Endothelial cell (in vitro differentiated cells): ENCODE results near the gene RABIF. TPM values are rescaled to one million over a fixed set of nuclear protein-coding genes. Genes with fewer than 3 reads are reported as not detected.
"Not testable (repeated sequence)": the region's sequence is repeated elsewhere in the genome, so short reads cannot be mapped to it uniquely, and the experiment has no call there.

ENCODE experiments used
- DNase-seq: peaks from one replicate; pipeline ENCODE4 v3.0.0; 2021; ENCODE audit warnings: low spot score
- H3K27ac Mint-ChIP-seq: one replicate; pipeline ENCODE4 v1.8.0; 2021; ENCODE audit warnings: mixed read lengths, inconsistent platforms; ENCODE audit not compliant: unreplicated experiment
- H3K27me3 Mint-ChIP-seq: one replicate; pipeline ENCODE4 v1.8.0; 2021; ENCODE audit warnings: mild to moderate bottlenecking, moderate library complexity, mixed read lengths, inconsistent platforms; ENCODE audit not compliant: unreplicated experiment
- H3K36me3 Mint-ChIP-seq: one replicate; pipeline ENCODE4 v1.8.0; 2021; ENCODE audit warnings: mild to moderate bottlenecking, low read depth, mixed read lengths, inconsistent platforms; ENCODE audit not compliant: unreplicated experiment
- H3K4me1 Mint-ChIP-seq: one replicate; pipeline ENCODE4 v1.8.0; 2021; ENCODE audit warnings: mild to moderate bottlenecking, mixed read lengths, inconsistent platforms; ENCODE audit not compliant: unreplicated experiment
- H3K4me3 Mint-ChIP-seq: one replicate; pipeline ENCODE4 v1.8.0; 2021; ENCODE audit warnings: mild to moderate bottlenecking, mixed read lengths, inconsistent platforms; ENCODE audit not compliant: unreplicated experiment
- H3K9me3 Mint-ChIP-seq: one replicate; pipeline ENCODE4 v1.8.0; 2021; ENCODE audit warnings: mixed read lengths, inconsistent platforms; ENCODE audit not compliant: unreplicated experiment
- total RNA-seq: library from RNA; stranded (reverse); fragmentation: NEBNext Ultra II Directional; extraction: Animal tissue kit (Norgen Biotek cat#: 25700); gene quantifications from one replicate; pipeline ENCODE4 v1.2.1, GENCODE V29; 2021; ENCODE audit not compliant: unreplicated experiment
- TF ChIP-seq, protein P1 (sequence below): fragments of 200-600 bp; sonication (generic); IDR thresholded peaks from one replicate; pipeline ENCODE4 v1.5.0; 2021; ENCODE audit warnings: antibody characterized with exemption; ENCODE audit not compliant: unreplicated experiment

The RABIF gene
- total RNA-seq, 1 donor from 2014 or later: 13.5 TPM

GRCh38 chr1:202834771-202835547 lies 54.0 kb downstream of the RABIF start:
- Mint-ChIP-seq H3K4me3 (no peak overlapping the region), H3K36me3 (no peaks in the 10 kb centered on the region), H3K9me3 (no peaks in the 10 kb centered on the region), H3K27ac (no peak overlapping the region), H3K4me1 (peaks cover 20% of the 10 kb centered on the region), H3K27me3 (no peaks in the 10 kb centered on the region)
- TF ChIP-seq, protein P1, sequence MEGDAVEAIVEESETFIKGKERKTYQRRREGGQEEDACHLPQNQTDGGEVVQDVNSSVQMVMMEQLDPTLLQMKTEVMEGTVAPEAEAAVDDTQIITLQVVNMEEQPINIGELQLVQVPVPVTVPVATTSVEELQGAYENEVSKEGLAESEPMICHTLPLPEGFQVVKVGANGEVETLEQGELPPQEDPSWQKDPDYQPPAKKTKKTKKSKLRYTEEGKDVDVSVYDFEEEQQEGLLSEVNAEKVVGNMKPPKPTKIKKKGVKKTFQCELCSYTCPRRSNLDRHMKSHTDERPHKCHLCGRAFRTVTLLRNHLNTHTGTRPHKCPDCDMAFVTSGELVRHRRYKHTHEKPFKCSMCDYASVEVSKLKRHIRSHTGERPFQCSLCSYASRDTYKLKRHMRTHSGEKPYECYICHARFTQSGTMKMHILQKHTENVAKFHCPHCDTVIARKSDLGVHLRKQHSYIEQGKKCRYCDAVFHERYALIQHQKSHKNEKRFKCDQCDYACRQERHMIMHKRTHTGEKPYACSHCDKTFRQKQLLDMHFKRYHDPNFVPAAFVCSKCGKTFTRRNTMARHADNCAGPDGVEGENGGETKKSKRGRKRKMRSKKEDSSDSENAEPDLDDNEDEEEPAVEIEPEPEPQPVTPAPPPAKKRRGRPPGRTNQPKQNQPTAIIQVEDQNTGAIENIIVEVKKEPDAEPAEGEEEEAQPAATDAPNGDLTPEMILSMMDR: no peak
- no peak for DNase-seq

DNA sequence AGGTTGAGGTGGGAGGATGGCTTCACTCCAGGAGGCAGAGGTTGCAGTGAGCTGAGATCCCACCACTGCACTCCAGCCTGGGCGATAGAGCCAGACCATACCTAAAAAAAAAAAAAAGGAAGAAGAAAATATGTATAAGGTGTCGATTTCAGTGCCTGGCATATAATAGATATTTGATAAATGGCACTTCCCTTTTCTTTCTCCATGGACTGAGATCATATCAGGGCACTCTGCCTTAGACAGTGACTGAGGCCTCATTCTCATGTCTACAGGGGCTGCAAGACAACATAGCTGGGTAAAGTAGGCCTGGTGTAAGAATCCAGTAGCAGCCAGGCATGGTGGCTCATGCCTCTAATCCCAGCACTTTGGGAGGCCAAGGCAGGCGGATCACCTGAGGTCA lies 57.0 kb downstream of the RABIF start:
- no peak overlapping the region for H3K27ac Mint-ChIP-seq
- TF ChIP-seq, protein P1: no peak
- DNase-seq: no peak
- H3K27me3 Mint-ChIP-seq: no peaks in the 10 kb centered on the region
- H3K4me3 Mint-ChIP-seq: no peak overlapping the region
- peaks cover 20% of the 10 kb centered on the region for H3K4me1 Mint-ChIP-seq
- H3K36me3 Mint-ChIP-seq: no peaks in the 10 kb centered on the region
- H3K9me3 Mint-ChIP-seq: no peaks in the 10 kb centered on the region

- not testable (repeated sequence) for H3K27ac Mint-ChIP-seq, DNase-seq, H3K4me1 Mint-ChIP-seq, H3K9me3 Mint-ChIP-seq, H3K27me3 Mint-ChIP-seq, H3K4me3 Mint-ChIP-seq, H3K36me3 Mint-ChIP-seq
Measured at GRCh38 chr1:202829223-202829622, 59.7 kb downstream of the RABIF start.

Other genes starting within 250 kb of the RABIF start
- 0.33 TPM for gene SYT2, start 178.7 kb downstream of the RABIF start, total RNA-seq
- 195 TPM for gene KDM5B, start 80.7 kb downstream of the RABIF start, total RNA-seq
- 2.0 TPM for gene PCAT6, start 78.2 kb downstream of the RABIF start, total RNA-seq
- 31.5 TPM for gene KLHL12, start 38.1 kb upstream of the RABIF start, total RNA-seq
- 52.9 TPM for gene ADIPOR1, start 69.2 kb upstream of the RABIF start, total RNA-seq
- gene CYB5R1, start 78.1 kb upstream of the RABIF start, total RNA-seq: 56.5 TPM
- 65.5 TPM for gene TMEM183A, start 118.2 kb upstream of the RABIF start, total RNA-seq
- 4.0 TPM for gene PPFIA4, start 137.3 kb upstream of the RABIF start, total RNA-seq
- 15.7 TPM for gene MYOG, start 196.9 kb upstream of the RABIF start, total RNA-seq
- gene ADORA1, start 238.6 kb upstream of the RABIF start, total RNA-seq: 16.3 TPM